NCI-H2171 treated with DMSO at 0.1 percent for 48 hours (cell line): Measurements from ENCODE around the gene GRK5.
"Not testable (repeated sequence)": the region's sequence is repeated elsewhere in the genome, so short reads cannot be mapped to it uniquely, and the experiment has no call there.

Experiments used
- DNase-seq: peaks from one replicate; lab custom pipeline; 2025; lab: John Stamatoyannopoulos, UW

The GRK5 gene

DNA sequence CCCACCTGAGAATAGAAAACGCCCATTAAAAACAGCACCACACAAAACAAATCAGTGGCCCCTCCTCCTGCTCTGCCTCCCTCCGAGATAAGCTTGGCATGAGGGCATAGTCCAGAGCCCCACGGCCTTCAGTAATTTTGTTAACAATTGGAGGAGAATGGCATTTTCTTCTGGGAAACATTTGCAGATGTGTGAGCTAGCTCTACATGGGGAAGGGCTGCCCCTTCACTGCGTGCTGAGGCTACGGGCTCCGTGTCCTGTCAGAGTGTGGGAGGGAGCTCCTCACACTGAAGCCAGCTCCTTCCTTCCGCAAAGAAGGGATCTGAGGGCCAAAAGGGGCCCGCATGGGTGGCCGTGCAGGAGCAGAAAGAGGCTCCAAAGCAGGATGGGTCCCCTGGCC is 15.2 kb downstream of the GRK5 start:
- DNase-seq: no peak

DNA sequence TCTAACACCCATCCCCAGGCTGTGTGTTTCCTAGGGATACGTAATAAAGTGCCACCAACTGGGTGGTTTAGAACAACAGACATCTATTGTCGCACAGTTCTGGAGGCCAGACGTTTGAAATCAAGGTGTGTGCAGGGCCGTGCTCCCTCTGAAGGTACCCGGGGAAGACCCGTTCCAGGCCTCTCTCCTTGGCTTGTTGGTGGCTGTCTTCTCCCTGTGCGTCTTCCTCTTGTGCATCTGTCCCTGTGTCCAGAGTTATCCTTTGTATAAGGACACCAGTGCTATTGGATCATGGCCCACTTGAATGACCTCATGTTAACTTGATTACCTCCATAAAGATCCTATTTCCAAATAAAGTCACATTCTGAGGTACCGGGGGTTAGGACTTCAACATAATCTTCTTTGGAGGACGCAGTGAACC is 15.6 kb downstream of the GRK5 start:
- DNase-seq: no peak

DNA sequence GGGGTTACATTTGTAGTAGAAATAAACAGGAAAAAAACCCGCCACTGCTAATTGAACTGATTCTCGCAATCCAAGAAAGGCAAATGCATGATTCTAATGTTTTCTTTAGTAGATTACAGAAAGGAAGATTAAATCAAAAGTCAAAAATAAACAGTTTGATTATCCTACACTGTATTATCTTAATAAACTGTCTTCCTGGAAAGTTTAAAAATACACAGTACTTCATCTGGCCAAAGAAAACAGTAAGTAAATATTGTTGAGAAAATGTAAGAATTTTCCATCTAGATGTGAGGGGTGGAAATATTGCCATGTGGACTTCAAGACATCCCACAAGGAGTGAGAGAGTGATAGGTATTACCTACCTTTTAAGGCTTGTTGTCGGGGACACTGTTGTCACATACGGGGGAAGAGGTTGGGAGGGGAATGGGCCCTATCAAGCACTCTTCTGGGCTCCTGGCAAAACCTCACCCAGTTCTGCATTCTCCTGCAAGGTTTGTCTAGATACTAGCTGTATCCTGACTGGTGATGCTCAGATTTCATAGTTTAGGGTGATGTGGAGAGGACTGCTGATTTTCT is 17.8 kb downstream of the GRK5 start:
- no peak for DNase-seq

DNA sequence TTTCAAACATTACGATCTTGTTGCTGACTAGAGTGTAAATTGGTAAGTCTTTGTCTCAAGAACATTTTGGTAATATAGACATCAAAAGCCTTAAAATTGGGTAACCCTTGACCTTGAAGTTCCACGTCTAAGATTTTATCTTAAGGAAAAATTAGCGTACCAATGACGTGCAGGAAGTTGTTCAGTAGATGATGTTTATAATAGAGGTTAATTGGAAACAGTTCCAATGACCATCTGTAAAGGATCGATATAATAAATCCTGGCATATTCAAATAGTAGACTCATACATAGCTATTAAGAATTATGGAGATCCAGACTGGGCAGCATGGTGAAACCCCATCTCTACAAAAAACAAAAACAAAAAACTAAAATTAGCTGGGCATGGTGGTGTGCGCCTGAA is 20.5 kb downstream of the GRK5 start:
- DNase-seq: no peak

DNA sequence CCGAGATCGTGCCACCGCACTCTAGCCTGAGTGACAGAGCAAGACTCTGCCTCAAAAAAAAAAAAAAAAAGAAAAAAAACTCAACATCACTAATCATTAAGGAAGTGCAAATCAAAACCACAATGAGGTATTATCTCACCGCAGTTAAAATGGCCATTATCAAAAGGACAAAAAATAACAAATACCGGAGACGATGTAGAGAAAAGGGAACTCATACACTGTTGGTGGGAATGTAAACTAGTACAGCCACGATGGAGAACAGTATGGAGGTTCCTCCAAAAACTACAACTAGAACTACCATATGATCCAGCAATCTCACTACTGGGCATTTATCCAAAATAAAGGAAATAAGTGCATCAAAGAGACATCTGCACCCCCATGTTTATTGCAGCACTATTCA is 24.3 kb downstream of the GRK5 start:
- no peak for DNase-seq

DNA sequence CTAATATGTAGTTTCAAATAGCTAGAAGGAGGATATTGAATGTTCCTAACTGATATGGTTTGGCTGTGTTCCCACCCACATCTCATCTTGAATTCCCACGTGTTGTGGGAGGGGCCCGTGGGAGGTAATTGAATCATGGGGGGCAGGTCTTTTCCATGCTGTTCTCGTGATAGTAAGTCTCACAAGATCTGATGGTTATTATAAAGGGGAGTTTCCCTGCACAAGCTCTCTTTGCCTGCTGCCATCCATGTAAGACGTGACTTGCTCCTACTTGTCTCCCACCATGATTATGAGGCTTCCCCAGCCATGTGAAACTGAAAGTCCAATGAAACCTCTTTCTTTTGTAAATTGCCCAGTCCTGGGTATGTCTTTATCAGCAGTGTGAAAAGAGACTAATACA is 25.1 kb downstream of the GRK5 start:
- not testable (repeated sequence) for DNase-seq

DNA sequence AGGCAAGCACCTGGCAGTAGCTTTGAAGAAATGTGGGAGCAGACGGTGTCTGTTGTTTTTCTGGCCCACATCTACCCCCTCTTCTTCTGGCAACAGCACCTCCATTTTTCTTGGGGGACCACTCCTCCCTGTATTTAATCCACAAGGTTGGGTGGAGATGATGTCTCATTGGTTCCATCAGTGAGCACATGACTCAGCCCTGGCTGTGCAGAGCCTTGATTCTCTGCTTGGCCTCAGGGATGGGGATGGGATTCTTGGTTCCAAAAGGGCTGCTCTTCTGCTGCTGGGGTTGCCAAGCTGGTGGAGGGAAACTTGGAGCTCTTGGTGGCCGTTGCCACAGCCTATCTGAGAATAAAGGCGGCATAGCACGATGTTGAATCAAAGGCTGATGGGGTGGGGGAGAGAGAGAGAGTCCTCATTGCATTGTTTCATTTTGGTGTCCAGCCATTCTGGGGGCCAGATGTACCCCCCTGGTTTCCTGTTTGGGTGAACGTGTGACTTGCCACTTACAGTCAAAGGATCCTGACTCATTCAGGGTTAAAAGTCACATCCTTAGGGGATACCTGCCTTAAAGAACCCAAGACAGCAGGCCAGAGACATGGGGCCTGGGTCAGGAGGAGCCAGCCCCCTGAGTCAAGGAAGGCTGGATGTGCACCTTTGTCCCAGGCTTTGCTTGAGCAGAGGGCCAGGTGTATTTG is 25.9 kb downstream of the GRK5 start:
- DNase-seq: no peak

DNA sequence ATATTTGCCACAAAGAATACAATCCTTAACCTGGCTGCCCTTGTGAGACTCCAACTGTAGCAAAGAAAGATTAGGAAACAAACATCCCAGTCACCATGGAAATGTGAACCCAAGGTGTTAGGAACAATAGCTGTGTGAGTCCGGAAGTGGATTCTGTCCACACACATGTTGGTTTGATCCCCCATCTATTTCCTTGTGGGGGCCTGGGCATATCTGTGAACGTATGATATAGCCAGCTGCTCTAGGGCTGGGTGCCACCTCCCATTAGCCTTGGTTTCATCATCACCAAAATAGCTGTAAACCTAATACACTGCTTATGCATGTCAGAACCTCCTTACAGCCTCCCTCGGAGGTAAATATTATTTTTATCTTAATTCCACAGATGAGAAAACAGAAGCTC is 26.4 kb downstream of the GRK5 start:
- no peak for DNase-seq

DNA sequence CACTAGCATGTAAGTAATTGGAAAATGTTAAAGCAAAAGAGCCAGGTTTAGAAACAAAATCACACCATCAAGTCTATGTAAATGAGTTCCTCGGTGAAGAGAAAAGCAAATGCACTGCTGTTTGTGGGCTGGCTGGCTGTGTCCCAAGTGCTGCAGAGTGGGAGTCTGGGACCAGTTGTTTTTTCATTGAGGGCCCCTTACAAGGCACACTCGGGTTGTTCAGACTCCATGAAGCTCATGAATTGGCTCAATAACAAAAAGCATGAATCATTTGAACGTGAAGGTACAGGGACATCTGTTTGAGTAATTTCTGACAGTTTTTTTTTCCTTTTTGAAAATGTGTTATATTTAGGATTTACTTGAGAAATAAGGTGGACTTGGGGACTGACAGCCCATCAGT is 28.0 kb downstream of the GRK5 start:
- peak; percentile 86 for DNase-seq

DNA sequence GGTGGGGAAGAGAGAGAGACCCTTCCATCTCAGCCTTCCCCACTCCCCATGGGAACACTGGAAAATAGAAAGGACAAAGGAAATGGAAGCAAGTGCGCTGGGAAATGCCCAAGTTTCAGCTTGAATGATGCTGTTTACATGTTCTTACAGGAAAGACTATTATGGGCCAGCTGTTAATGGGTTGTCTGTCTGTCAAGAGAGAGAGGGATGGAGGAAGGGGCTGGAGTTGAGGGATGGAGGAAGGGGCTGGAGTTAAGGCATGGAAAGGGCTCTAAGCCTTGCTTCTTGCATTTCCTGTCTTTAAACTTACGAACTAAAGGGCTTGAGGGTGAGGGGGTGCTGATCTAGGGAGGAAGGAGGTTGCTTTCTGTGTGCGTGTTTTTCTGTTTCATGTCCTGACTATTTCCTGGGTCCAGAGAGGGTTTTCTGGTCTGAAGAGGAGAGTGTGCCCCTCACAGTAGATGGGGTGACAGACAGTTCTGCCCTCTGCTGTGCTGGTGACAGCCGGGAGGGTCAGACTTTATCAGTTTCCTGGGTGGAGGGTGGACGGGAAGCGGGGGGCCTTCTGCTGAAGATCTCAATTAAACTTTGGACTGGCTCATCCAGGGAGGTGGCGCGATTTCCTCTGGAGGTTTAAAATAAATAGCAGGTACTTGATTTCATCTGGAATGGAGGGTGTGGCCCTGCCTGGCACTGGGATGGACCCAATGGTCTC is 30.5 kb downstream of the GRK5 start:
- DNase-seq: peak; percentile 32

DNA sequence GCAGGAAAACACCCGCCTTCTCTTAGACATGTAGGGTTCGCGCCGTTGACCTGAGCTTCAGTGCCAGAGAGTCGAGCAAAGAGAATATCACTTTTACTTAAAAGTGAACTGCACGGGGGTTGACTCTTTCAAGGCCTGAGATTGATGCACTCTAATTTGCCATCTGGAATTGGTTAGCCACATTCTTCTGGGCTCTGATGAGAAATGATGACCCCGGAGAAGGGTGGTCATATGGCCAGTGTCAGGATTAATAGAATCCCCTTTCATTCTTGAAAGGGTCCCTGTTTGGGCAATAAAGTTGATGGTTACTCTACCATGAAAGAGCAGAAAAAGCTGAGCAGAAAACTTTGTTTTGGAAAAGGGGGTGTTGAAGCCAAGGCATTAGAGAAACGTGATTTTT is 31.2 kb downstream of the GRK5 start:
- DNase-seq: no peak

DNA sequence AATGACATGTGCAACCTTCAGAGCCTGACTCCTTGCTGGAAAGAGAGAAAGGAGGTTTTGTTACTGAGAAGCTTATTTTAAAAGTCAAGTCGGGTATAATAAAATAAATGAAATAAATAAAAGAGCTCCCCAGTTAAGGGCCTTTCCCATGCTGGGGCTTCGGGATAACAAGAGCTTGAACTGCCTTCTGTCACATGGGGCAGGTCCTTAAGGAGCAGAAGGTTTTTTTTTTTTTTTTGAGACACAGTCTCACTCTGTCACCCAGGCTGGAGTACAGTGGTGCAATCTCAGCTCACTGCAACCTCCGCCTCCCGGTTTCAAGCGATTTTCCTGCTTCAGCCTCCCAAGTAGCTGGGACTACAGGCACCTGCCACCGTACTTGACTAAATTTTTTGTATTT is 31.6 kb downstream of the GRK5 start:
- peak; percentile 17 for DNase-seq

DNA sequence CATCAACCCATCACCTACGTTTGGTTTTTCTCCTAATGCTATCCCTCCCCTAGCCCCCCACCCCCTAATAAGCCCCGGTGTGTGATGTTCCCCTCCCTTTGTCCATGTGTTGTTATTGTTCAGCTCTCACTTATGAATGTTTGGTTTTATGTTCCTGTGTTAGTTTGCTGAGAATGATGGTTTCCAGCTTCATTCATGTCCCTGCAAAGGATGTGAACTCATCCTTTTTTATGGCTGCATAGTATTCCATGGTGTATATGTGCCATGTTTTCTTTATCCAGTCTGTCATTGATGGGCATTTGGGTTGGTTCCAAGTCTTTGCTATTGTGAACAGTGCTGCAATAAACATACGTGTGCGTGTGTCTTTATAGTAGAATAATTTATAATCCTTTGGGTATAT is 32.3 kb downstream of the GRK5 start:
- DNase-seq: not testable (repeated sequence)

DNA sequence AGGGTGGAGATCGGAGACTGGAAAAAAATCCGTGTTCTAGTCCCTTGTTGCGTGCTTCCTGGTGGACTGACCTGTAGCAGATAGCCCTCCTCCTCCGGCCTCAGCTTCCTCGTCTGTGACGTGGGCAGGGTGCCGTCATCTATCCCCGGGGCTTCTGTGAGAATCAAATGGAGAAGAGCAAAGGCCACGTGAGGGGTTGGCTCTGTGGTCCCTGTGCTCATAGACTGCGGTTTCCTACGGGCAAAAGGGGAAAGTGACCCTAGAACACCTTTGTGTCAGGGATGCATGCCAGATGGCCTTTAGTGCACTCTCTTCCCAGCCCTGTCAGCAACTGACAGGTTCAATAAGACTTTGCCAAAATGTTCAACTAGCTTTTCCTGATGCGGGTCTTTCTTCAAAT is 33.7 kb downstream of the GRK5 start:
- no peak for DNase-seq

DNA sequence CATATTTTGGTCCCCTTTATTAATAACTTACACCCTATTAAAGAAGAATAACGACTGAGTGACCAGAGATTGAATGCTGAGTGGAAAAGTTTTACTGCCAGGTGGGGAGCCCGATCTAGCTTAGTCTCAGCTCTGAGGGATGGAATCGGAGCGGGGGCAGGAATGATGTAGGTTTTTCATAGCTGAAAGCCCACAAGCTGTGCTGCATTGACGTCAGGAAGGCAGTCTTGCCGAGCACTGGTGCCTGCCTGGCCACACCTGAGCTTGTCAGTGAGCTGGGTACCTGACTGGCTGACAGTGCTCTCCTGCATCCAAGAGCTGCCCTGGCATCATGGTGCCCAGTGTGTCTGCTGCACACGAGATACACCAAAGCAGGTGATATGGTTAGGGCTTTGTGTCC is 34.8 kb downstream of the GRK5 start:
- DNase-seq: no peak

DNA sequence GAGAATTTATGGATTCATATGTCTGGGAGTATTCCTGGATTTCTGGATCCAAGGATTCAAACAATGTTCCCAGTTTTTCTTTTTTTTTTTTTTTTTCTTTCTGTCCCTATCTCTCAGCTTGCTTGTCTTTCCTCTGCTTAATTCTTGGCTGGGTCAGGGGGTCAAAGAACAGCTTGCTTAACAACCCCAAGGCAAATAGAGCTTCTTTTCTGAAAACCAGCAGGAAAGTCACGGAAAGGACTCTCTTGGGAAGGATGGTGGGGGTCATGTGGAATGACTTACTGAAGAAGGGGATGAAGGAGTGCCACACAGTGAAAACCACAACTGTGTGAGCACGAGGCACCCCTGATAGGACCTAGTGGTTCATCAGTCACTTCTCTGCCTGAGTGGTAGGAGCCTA is 36.1 kb downstream of the GRK5 start:
- no peak for DNase-seq

DNA sequence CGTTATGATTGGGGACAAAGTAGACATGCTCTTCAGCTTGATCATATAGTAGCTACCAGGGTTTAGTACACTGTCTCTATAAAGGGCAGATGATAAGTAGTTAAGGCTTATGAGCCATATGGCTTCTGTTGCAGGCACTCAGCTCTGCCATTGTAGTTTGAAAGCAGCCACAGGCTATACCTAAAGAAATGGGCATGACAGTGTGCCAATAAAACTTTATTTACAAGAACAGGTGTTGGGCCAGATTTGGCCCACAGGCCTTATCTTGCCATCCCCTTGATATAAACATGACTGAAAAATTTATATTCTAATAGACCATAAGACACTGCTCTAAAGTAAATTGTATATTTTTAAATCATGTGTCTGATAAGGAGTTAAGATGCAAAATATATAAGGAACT is 36.6 kb downstream of the GRK5 start:
- DNase-seq: peak; percentile 31

DNA sequence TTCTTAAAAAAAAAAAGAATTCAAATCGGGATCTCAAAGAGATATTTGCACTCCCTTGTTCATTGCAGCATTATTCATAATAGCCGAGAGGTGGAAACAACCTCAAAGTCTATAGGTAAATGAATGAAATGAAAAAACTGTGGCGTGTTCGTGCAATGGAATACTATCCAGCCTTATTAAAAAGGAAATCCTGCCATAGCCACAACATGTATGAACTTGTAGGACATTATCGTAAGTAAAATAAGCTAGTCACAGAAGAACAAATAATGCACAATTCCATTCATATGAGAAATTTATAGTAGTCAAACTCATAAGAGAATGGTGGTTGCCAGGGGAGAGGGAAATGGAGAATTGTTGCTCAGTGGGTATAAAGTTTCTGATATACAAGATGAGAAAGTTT is 37.9 kb downstream of the GRK5 start:
- DNase-seq: no peak

DNA sequence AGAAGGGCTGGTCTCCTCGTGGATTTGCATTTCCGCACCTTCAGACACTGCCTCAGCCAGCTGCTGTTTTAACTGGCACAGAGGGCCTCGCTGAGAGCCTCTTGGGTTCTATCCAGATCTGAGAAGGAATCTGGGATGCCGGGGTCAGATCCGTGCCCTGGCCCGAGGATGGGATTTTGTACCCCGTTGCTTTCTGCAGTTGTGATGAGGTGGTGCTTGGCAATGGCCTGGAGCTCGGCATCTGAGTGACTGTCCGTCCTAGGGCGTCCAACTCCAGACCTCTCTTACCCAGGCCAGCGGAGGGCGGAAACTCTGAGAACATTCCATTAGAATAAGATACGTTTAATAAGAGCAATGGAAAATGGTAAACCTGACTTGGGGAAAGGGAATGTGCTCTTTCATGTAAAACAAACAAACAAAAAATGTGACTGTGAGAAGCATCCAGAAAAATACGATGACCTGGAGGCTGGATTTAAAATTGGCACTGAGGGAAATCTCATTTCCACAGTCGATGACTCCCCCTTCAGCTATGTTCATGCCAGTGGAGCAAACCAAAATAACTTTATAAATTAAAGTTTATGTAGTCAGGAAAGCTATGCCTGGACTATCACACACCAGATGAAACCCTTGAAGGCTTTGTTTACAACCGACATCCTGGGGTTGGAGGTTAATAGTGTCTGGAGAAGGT is 39.6 kb downstream of the GRK5 start:
- DNase-seq: peak; percentile 72

DNA sequence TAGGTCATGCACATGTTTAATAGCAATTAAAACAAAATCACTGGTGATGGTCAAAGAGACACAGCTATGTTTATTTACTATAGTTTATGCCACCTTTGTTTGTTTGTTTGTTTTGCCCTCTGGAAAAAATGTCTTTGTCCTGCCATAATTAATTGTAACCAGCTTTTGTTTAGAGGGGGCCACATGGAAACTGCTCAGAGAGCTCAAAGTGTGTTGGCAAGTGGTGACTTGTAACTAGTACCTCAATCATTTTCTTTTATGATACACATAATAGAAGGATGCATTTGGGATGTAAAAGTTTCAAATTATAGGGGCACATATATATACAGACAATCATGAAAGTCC is 40.2 kb downstream of the GRK5 start:
- DNase-seq: no peak

DNA sequence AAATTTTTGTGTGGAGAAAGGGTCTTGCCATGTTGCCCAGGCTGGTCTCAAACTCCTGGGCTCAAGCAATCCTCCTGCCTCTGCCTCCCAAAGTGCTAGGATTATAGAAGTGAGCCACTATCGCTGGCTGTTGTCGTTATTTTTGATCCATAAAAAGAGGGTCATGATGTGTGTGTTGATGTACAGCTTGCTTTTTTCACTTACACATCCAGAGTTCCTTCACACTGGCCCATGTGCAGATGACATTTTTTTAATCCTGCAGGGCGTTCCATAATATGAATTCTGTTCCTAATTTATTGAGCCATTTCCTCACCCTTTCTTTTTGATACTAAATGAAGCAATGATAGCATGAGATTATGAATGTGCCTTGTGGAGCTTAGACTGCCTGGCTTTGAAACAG is 40.8 kb downstream of the GRK5 start:
- no peak for DNase-seq

DNA sequence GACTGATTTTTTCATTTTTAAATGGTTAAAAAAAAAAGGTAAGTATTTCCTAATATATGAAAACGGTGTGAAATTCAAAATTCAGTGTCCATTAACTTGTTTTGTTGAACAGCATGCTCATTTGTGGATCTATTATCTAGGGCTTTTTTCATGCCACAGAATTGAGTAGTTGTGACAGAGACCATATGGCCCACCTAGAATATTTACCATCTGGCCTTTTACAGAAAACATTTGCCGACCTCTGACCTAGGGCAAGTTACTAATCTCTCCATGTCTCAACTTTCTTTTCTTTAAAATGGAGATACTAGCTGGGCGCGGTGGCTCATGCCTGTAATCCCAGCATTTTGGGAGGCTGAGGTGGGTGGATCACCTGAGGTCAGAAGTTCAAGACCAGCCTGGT is 41.3 kb downstream of the GRK5 start:
- peak; percentile 40 for DNase-seq

DNA sequence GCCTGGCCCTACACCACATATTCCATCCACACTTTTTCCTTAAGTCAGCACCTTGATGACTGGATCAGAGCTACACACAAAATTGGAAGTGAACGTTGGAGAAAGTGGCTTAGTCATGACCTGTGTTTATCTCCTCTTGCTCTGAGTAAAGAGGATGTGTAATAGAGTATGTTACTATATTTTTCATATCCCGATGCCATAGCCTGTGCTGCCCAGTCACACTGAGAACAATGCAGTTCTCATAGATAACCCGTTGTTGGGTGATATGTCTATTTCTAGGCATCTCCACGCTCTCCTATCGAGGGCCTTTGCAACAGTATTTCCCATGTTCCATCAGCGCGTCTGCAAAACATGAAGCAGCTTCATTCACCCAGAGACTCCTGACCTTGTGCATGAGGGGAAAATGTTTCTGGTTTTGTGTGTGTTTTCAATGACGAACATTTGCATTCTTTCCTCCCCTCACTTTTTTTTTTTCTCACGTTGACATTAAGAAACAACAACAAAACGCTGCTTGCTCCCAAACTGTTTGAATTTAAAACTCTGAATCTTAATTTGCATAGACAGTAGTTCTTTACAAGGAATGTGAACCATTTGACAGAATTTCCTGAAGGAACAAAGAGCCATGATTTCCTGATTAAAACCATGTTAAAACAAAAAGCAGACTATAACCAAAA is 43.4 kb downstream of the GRK5 start:
- DNase-seq: no peak
